SK-N-MC (cell line): ENCODE data around the gene MSH3.

Experiments
- FOXP2 ChIP-seq: optimal IDR thresholded peaks from 2 replicates; pipeline ENCODE3; 2011; ENCODE audit warnings: mild to moderate bottlenecking, moderate library complexity; ENCODE audit not compliant: insufficient read depth; ENCODE audit errors: extremely low read length, control extremely low read depth
- POLR2AphosphoS5 ChIP-seq: IDR thresholded peaks from 2 replicates; pipeline ENCODE4 v1.6.1; 2012; ENCODE audit warnings: mild to moderate bottlenecking, low read depth, low read length, borderline replicate concordance

- TF ChIP-seq POLR2AphosphoS5 = no peak
- TF ChIP-seq FOXP2 = no peak
Measured at GRCh38 chr5:80696450-80696849, 42.0 kb downstream of the MSH3 start.
